HepG2 (cell line): ENCODE measurements around the gene METTL1. TPM values are rescaled to one million over a fixed set of nuclear protein-coding genes. Genes with fewer than 3 reads are reported as not detected.

Source experiments
- ATF6 ChIP-seq: sonication (generic); formaldehyde crosslinking; conservative IDR thresholded peaks from 2 replicates; pipeline ENCODE4 v1.4.0; 2020; ENCODE audit warnings: missing genetic modification reagents
- FOXK1 ChIP-seq: sonication (generic); formaldehyde crosslinking; IDR thresholded peaks from 2 replicates; pipeline ENCODE4 v1.4.0; 2020; ENCODE audit warnings: low read depth, missing genetic modification reagents, borderline replicate concordance
- MNT ChIP-seq: fragments of 450-650 bp; IDR thresholded peaks from 2 replicates; pipeline ENCODE4 v1.6.1; 2016
- NFAT5 ChIP-seq: sonication (generic); formaldehyde crosslinking; IDR thresholded peaks from 2 replicates; pipeline ENCODE4 v1.4.0; 2020; ENCODE audit warnings: missing genetic modification reagents
- SP4 ChIP-seq: sonication (generic); formaldehyde crosslinking; IDR thresholded peaks from 2 replicates; pipeline ENCODE4 v1.8.1; 2023; ENCODE audit warnings: mild to moderate bottlenecking, missing genetic modification reagents
- SSRP1 ChIP-seq: IDR thresholded peaks from 2 replicates; pipeline ENCODE4 v1.6.1; 2016; ENCODE audit warnings: control low read depth
- UBTF ChIP-seq: sonication (generic); formaldehyde crosslinking; IDR thresholded peaks from 2 replicates; pipeline ENCODE4 v1.4.0; 2020; ENCODE audit warnings: mild to moderate bottlenecking, missing genetic modification reagents
- ZFAT ChIP-seq: sonication (generic); formaldehyde crosslinking; conservative IDR thresholded peaks from 2 replicates; pipeline ENCODE4 v1.8.1; 2023; ENCODE audit warnings: missing genetic modification reagents, inconsistent platforms
- ZFP36L2 ChIP-seq: sonication (generic); formaldehyde crosslinking; IDR thresholded peaks from 2 replicates; pipeline ENCODE4 v1.4.0; 2020; ENCODE audit warnings: missing genetic modification reagents
- ZNF432 ChIP-seq: sonication (generic); formaldehyde crosslinking; IDR thresholded peaks from 2 replicates; pipeline ENCODE4 v1.5.0; 2020; ENCODE audit warnings: missing genetic modification reagents, mild to moderate bottlenecking, borderline replicate concordance
- ZNF503 ChIP-seq: sonication (generic); formaldehyde crosslinking; IDR thresholded peaks from 2 replicates; pipeline ENCODE4 v1.4.0; 2020; ENCODE audit warnings: missing genetic modification reagents
- ZNF772 ChIP-seq: sonication (generic); formaldehyde crosslinking; IDR thresholded peaks from 2 replicates; pipeline ENCODE4 v1.5.0; 2020; ENCODE audit warnings: mild to moderate bottlenecking, missing genetic modification reagents
- ZNF788 ChIP-seq: sonication (generic); formaldehyde crosslinking; IDR thresholded peaks from 2 replicates; pipeline ENCODE4 v1.5.0; 2020; ENCODE audit warnings: mild to moderate bottlenecking, missing genetic modification reagents, borderline replicate concordance
- polyA plus RNA-seq, 8 experiments: library from polyadenylated mRNA; depleted of rRNA in 3 of 8; stranded (reverse) in 7 of 8; unstranded in 1 of 8; fragments of >200 nt; fragmentation: Illumina TruSeq in 4 of 8; extraction: Trizol in 4 of 8; gene quantifications; 2 replicates each; pipeline versions ENCODE4 v1.2.1 to v1.2.3, GENCODE V29; 2011 to 2016; ENCODE audit warnings: low read depth in 4 of 8, missing spikeins in 1 of 8, mixed read lengths in 1 of 8; ENCODE audit not compliant: insufficient read depth in 1 of 8
- total RNA-seq, 5 experiments: library from RNA; depleted of rRNA; stranded (reverse); fragments of >200 nt; fragmentation: Illumina TruSeq; extraction: Trizol; gene quantifications; 2 replicates each; pipeline ENCODE4 v1.2.3, GENCODE V29; 2016; ENCODE audit warnings: low read depth in 1 of 5

Gene METTL1
- total and polyA plus RNA-seq, 2 of the 13 experiments (the other 11 are each of a cell fraction or from before 2014, with no cell fraction given): 34.7 to 36.9 TPM

- TF ChIP-seq SSRP1 (CRISPR knock-in tag) (no peak), ZNF772 (CRISPR knock-in tag) (0 out of 2 replicates have a peak, but pooled peaks have one; percentile 83), MNT (no peak), SP4 (peak; percentile 38; the same call in 1 of the 2 replicates), NFAT5 (CRISPR knock-in tag) (peak; percentile 30; the same call in 1 of the 2 replicates), UBTF (CRISPR knock-in tag) (peak; percentile 80), ZFAT (CRISPR knock-in tag) (no peak), ZNF432 (no peak), ZFP36L2 (peak; percentile 50; the same call in 1 of the 2 replicates), ZNF788 (CRISPR knock-in tag) (peak; percentile 23; the same call in 1 of the 2 replicates), FOXK1 (no peak), ATF6 (no peak), ZNF503 (CRISPR knock-in tag) (peak; percentile 54; the same call in 1 of the 2 replicates)
Measured at GRCh38 chr12:57755454-57756372, 16.2 kb downstream of the METTL1 start (continued).
